PC-3 (cell line): ENCODE measurements around the gene CD52. TPM values are rescaled to one million over a fixed set of nuclear protein-coding genes. Genes with fewer than 3 reads are reported as not detected.

Experiments
- ATAC-seq: fragments of 200-7000 bp; cut with Tn5 transposase; 2 replicates; pipeline ENCODE4 v1.9.1; 2020; ENCODE audit warnings: mild to moderate bottlenecking, moderate library complexity
- BruUV-seq: library from RNA; stranded (reverse); fragments of 400-500 nt; replicated peaks from 2 replicates; lab custom pipeline; 2021; lab: Mats Ljungman, UMichigan
- CTCF ChIA-PET: fragments of 300-600 bp; sonication (Branson Sonifier 250); formaldehyde crosslinking; loops from one replicate; lab custom pipeline; 2022; ENCODE audit warnings: antibody characterized with exemption; lab: Charles Lee
- POLR2A ChIA-PET: fragments of 300-600 bp; sonication (Branson Sonifier 250); formaldehyde crosslinking; loops from one replicate; lab custom pipeline; 2022; ENCODE audit warnings: antibody characterized with exemption; ENCODE audit not compliant: unreplicated experiment; lab: Charles Lee
- DNase-seq: peaks from one replicate; pipeline ENCODE4 v3.0.0-alpha.2; 2015
- H2AFZ ChIP-seq: fragments of 300-600 bp; sonication (generic); 2 replicates; pipeline ENCODE4 v1.6.0; 2016; ENCODE audit warnings: antibody characterized with exemption, low read length
- H3F3A ChIP-seq: fragments of 300-600 bp; sonication (generic); one replicate; pipeline ENCODE4 v1.6.0; 2017; ENCODE audit warnings: antibody characterized with exemption, low read length, control low read depth, mild to moderate bottlenecking; ENCODE audit not compliant: unreplicated experiment
- H3K27ac ChIP-seq: fragments of 300-600 bp; sonication (generic); 2 replicates; pipeline ENCODE4 v1.5.1; 2016; ENCODE audit warnings: mild to moderate bottlenecking, low read length
- H3K27me3 ChIP-seq: fragments of 300-600 bp; sonication (generic); 2 replicates; pipeline ENCODE4 v1.6.1; 2016; ENCODE audit warnings: low read length, mixed read lengths
- H3K36me3 ChIP-seq: fragments of 300-600 bp; sonication (generic); 2 replicates; pipeline ENCODE4 v1.6.1; 2016; ENCODE audit warnings: low read depth, mixed run types, low read length, mixed read lengths
- H3K4me1 ChIP-seq: fragments of 300-600 bp; sonication (generic); 2 replicates; pipeline ENCODE4 v1.5.1; 2016; ENCODE audit warnings: low read length; ENCODE audit not compliant: insufficient read depth
- H3K4me2 ChIP-seq: fragments of 300-600 bp; sonication (generic); 2 replicates; pipeline ENCODE4 v1.6.0; 2016; ENCODE audit warnings: low read length
- H3K4me3 ChIP-seq: fragments of 300-600 bp; sonication (generic); 2 replicates; pipeline ENCODE4 v1.5.1; 2016; ENCODE audit warnings: mild to moderate bottlenecking, low read length, mixed read lengths
- H3K79me2 ChIP-seq: fragments of 300-600 bp; sonication (generic); 2 replicates; pipeline ENCODE4 v1.6.1; 2017; ENCODE audit warnings: low read length, mixed read lengths
- H3K9ac ChIP-seq: fragments of 300-600 bp; sonication (generic); 2 replicates; pipeline ENCODE4 v1.6.0; 2016; ENCODE audit warnings: mild to moderate bottlenecking, low read length
- H3K9me2 ChIP-seq: fragments of 300-600 bp; sonication (generic); replicated peaks from 2 replicates; pipeline ENCODE4 v1.6.1; 2016; ENCODE audit warnings: mixed run types, low read length, mixed read lengths
- H3K9me3 ChIP-seq: fragments of 300-600 bp; sonication (generic); 2 replicates; pipeline ENCODE4 v1.6.1; 2016; ENCODE audit warnings: low read length, mixed read lengths
- H4K20me1 ChIP-seq: fragments of 300-600 bp; sonication (generic); 2 replicates; pipeline ENCODE4 v1.6.1; 2016; ENCODE audit warnings: low read length, mixed read lengths
- CTCF ChIP-seq: fragments of 300-600 bp; sonication (generic); conservative IDR thresholded peaks from 2 replicates; pipeline ENCODE4 v1.5.1; 2017; ENCODE audit warnings: antibody characterized with exemption, low read depth, mild to moderate bottlenecking, low read length
- EZH2 ChIP-seq: fragments of 300-600 bp; sonication (generic); IDR thresholded peaks from one replicate; pipeline ENCODE4 v1.6.1; 2017; ENCODE audit warnings: antibody characterized with exemption, mild to moderate bottlenecking, low read length; ENCODE audit not compliant: unreplicated experiment
- EZH2phosphoT487 ChIP-seq: fragments of 300-600 bp; sonication (generic); IDR thresholded peaks from 2 replicates; pipeline ENCODE4 v1.6.1; 2018; ENCODE audit warnings: mild to moderate bottlenecking, antibody characterized with exemption, low read length, borderline replicate concordance
- intact Hi-C: fragments of 100-400 bp; cut with micrococcal nuclease; formaldehyde crosslinking; loops from 2 replicates; pipeline ENCODE4 v1.9.0; 2023
- total RNA-seq: library from RNA; depleted of rRNA; stranded (reverse); fragments of >200 nt; gene quantifications from 2 replicates; pipeline ENCODE4 v1.2.3, GENCODE V29; 2014

CD52 gene
- total RNA-seq, 1 experiment from 2014 or later = not detected

GRCh38 chr1:26354972-26355371 is 37.2 kb downstream of the CD52 start:
- intact Hi-C loops = no loop called here
- H3K27ac ChIP-seq = no peak overlapping the region
- H3K9ac ChIP-seq = no peak overlapping the region
- H3F3A ChIP-seq = no peaks in the 10 kb centered on the region
- no peaks in the 10 kb centered on the region for H3K9me3 ChIP-seq
- H3K4me2 ChIP-seq = no peak overlapping the region
- peaks cover 69% of the 10 kb centered on the region for H3K4me1 ChIP-seq
- no peaks in the 10 kb centered on the region for H3K9me2 ChIP-seq
- peaks cover 12% of the 10 kb centered on the region; the same call in 1 of the 2 replicates for H3K79me2 ChIP-seq
- ChIA-PET POLR2A (no interaction called here), CTCF (no interaction called here)
- no peak overlapping the region for H3K4me3 ChIP-seq
- no peak overlapping the region for H2AFZ ChIP-seq
- no peaks in the 10 kb centered on the region for H4K20me1 ChIP-seq
- no peak for DNase-seq
- no peak for TF ChIP-seq CTCF
- no peak for TF ChIP-seq EZH2
- TF ChIP-seq EZH2phosphoT487 = no peak
- no peaks in the 10 kb centered on the region for H3K36me3 ChIP-seq
- no TSS peak for BruUV-seq
- no peak for ATAC-seq
- no peaks in the 10 kb centered on the region for H3K27me3 ChIP-seq

DNA sequence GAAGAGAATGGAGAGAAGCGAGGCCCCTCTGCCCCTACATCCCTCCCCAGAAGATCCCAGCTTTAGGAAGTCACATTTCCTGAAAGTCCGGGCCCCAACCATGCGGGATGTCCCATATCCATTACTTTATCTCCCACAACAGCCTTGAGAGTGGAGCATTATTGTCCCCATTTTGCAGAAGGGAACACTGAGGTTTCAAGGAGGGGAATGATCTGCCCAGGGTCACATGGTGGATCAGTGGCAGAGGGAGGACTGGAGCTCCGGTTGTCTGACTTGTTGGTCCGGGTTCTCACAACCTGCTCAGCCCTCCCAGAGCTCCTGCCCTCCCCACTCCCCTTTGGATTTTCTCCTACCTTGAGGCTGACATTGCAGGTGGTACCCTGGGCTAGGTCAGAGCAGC is 38.3 kb downstream of the CD52 start:
- H3K4me3 ChIP-seq = no peak overlapping the region
- no peaks in the 10 kb centered on the region for H4K20me1 ChIP-seq
- H3K79me2 ChIP-seq = peaks cover 12% of the 10 kb centered on the region; the same call in 1 of the 2 replicates
- no peaks in the 10 kb centered on the region for H3K9me2 ChIP-seq
- no peak overlapping the region for H3K4me2 ChIP-seq
- no TSS peak for BruUV-seq
- no peak for TF ChIP-seq EZH2phosphoT487
- H2AFZ ChIP-seq = no peak overlapping the region
- CTCF ChIA-PET = no interaction called here
- no peaks in the 10 kb centered on the region for H3F3A ChIP-seq
- no peaks in the 10 kb centered on the region for H3K36me3 ChIP-seq
- ATAC-seq = no peak
- no peak overlapping the region for H3K27ac ChIP-seq
- H3K9me3 ChIP-seq = no peaks in the 10 kb centered on the region
- POLR2A ChIA-PET = no interaction called here
- H3K4me1 ChIP-seq = peaks cover 58% of the 10 kb centered on the region
- intact Hi-C loops = no loop called here
- no peak for DNase-seq
- no peaks in the 10 kb centered on the region for H3K27me3 ChIP-seq
- H3K9ac ChIP-seq = no peak overlapping the region

- no peak; the same call in 1 of the 2 replicates for ATAC-seq
- H3K27ac ChIP-seq = peak overlapping the region; percentile 24; the same call in 1 of the 2 replicates
Measured at GRCh38 chr1:26357121-26357602, 39.4 kb downstream of the CD52 start.

More at GRCh38 chr1:26357121-26357602, 39.4 kb downstream of the CD52 start:
- H3K9me2 ChIP-seq = no peaks in the 10 kb centered on the region
- peaks cover 47% of the 10 kb centered on the region for H3K4me1 ChIP-seq
- H3K4me3 ChIP-seq = no peak overlapping the region
- H3K4me2 ChIP-seq = no peak overlapping the region
- ChIA-PET POLR2A (no interaction called here), CTCF (no interaction called here)
- no peak overlapping the region for H2AFZ ChIP-seq
- no peak overlapping the region for H3K9ac ChIP-seq
- H3F3A ChIP-seq = no peaks in the 10 kb centered on the region
- H3K9me3 ChIP-seq = no peaks in the 10 kb centered on the region
- DNase-seq = peak; percentile 54
- H3K36me3 ChIP-seq = no peaks in the 10 kb centered on the region
- H4K20me1 ChIP-seq = no peaks in the 10 kb centered on the region
- H3K79me2 ChIP-seq = peaks cover 12% of the 10 kb centered on the region; the same call in 1 of the 2 replicates
- no peaks in the 10 kb centered on the region for H3K27me3 ChIP-seq
- intact Hi-C loops = no loop called here
- TF ChIP-seq EZH2phosphoT487 (no peak), CTCF (no peak), EZH2 (no peak)
- no TSS peak for BruUV-seq
